NCI-H510A treated with DMSO at 0.1 percent for 48 hours (cell line): ENCODE data around the gene KRT82.

Experiments used
- DNase-seq: peaks from one replicate; lab custom pipeline; 2025; lab: John Stamatoyannopoulos, UW

KRT82 gene

GRCh38 chr12:52435659-52435999, 29.5 kb upstream of the KRT82 start:
- no peak for DNase-seq

- DNase-seq: no peak
Measured at GRCh38 chr12:52434760-52435530, 28.8 kb upstream of the KRT82 start.

- no peak for DNase-seq
Measured at GRCh38 chr12:52434081-52434733, 28.1 kb upstream of the KRT82 start, which contains the start of gene KRT75. KRT75 (minus strand) TSS chr12:52434371; CDS start chr12:52434304, 67 bp downstream.

DNA sequence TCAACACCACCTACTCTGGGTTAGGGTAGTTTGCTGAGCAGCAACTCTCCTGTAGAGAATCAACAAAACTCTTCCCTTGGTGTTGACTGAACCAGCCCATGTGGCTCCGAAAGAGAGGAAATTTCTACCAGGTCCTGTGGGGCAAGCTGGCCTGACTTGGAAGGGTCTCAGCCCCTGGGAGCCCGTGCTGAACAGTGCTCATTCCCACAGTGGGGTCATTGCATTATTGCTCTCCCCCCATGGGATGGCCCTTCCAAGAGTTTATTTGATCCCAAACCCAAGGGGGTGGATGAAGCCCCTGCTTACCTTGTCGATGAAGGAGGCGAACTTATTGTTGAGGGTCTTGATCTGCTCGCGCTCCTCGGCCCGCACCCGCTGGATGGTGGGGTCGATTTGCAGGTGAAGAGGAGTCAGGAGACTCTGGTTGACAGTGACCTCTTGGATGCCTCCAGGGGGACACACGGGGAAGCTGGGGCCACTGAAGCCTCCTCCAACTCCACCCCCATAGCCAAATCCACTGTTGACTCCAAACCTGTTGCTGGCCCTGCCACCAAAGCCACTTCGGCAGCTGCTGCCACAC, 27.5 kb upstream of the KRT82 start:
- no peak for DNase-seq

DNA sequence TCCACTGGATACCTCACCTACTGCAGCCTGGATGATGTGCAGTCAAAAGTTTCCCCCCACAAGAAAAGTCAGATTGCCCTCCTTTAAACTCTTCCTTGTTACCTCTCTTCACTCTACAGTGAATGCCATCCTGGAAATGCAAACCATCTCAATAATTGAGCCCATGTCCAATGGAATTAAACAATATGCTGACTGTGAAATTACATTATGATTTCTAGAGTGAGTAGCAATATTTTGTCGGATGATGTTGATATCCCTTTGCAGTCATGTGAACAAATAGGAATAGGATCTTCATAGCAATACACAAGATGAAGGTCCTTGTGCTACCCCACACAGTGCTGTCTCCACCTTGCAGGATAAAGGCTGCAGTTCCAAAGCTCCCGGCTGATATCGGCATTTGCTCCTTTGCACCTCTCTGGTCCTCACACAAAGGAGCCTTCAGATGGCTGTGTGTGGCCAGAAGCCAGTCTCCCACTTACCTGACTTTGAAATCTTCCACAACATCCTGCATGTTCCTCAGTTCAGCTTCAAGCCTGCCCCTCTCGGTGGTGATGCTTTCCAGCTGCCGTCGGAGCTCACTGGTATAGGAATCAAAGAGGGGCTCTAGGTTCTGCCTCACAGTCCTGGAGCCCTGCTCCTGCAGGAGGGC, 26.5 kb upstream of the KRT82 start:
- DNase-seq: no peak

- DNase-seq: no peak
Measured at GRCh38 chr12:52428121-52428520, 22.0 kb upstream of the KRT82 start.

DNA sequence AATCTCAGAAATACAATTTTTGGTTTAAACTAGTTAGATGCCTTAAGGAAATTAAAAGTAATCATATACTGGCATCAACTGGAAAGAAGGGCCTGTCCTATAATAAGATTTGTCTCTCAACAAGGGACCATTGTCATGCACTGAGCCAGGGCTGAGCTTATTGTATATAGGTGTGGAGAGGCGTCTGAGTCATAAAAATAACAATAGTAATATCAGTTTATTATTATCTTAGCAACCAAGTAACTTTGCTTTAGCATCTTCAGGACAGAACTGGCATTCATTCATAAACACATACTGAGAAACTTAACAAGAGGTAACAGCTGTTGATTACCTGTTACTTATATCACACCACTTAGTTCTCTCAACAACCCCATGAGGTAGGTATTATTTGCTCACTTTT, 20.9 kb upstream of the KRT82 start:
- no peak for DNase-seq

DNA sequence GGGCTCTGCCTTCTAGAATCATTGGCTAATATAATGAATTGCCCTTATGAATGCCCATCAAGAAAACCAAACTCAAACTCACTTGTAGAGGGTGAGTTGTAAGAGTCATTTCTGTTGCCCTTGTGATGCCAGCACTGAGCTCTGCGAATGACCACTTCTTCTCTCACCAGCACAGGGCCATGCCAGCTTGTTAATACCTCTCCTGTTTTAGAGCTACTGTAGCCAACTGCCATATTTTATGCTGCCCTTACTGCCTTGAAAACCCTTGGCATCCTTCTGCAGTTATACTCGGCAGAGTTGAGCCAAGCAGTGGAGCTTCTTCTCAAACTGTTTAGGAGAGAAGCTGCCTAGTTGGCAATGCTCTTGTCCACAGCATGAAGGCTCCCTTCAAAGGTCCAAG, 19.9 kb upstream of the KRT82 start:
- DNase-seq: no peak

- DNase-seq: no peak
Measured at GRCh38 chr12:52425466-52425865, 19.3 kb upstream of the KRT82 start.

DNA sequence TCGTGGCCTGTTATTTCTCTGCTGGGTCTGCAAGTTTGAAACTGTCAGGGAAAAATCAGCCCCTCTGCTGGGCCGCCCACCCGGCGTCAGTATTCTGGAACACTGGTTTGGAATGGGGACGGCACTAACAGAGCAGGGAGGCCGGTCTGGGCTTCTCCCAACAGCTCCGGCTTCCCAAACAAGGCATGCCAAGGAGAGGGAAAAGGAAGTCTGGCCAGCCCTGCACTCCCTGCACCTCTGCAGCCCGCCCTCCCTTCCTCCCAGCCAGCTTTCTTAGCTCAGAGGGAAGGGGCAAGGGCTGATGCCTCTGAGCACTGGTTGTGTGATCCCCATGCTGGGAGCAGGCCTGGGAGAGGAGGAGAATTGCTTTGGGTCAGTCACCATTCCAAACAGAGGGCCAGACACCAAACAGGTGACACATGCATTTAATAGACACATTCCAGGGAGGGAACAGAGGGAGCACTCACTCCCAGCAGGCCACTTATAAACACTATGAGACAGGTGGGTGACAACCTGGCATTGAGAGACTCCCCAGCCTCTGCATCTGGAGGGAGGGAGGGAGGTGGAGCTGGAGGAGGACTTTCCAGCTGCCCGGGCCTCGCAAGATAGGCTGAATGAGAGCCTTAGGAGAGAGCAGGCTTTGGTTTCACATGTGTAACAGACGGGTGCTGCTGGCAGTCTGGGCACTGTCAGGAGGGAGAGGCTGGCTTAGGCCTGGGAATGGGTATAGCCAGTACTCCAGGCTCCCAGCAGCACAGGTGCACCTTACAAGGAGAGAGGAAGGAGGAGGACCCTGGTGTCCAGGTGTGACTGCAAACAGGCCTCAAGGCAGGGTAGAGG, 17.7 kb upstream of the KRT82 start:
- DNase-seq: peak; percentile 37

DNA sequence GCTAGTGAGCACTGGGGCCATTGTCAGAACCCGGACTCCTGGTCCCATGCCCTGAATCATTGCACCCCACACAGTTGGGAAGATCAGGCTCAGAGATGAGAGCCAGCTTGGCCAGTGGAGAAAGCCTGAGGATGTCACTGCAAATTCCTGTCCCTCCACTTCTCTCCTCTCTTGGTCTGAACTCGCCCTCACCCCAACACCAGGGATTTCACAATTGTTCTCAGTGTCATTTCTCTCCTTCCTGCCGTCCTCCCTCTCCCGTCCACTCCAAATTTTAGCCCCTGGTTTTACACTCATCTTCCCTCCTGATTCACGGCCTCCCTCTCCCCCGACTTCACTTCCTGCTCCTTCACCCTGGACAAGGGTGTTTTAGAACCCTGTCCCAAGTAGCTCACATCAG, 16.9 kb upstream of the KRT82 start:
- DNase-seq: no peak

- DNase-seq: no peak
Measured at GRCh38 chr12:52419656-52420055, 13.5 kb upstream of the KRT82 start.

GRCh38 chr12:52418576-52419110, 12.5 kb upstream of the KRT82 start:
- no peak for DNase-seq

DNA sequence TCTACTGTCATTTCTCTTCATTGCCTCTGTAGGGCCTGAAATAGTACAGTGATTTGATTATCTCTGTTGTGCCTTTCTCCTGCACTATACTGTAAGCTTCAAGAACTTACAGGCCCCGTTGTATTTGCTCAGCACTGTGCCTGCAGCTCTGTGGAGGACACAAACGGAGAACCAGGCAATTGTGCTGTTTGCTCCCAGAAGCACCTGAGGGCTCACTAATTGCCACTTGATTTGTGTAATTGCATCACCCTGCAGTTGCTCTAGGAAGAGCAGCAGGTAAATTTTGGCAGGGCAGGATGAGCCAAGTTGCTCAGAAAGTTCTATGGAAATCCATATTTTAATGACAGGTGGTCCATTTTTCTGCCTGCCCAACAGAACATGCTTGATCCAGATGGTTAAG, 11.6 kb upstream of the KRT82 start:
- peak; percentile 73 for DNase-seq

GRCh38 chr12:52416795-52417194, 10.7 kb upstream of the KRT82 start:
- no peak for DNase-seq

DNA sequence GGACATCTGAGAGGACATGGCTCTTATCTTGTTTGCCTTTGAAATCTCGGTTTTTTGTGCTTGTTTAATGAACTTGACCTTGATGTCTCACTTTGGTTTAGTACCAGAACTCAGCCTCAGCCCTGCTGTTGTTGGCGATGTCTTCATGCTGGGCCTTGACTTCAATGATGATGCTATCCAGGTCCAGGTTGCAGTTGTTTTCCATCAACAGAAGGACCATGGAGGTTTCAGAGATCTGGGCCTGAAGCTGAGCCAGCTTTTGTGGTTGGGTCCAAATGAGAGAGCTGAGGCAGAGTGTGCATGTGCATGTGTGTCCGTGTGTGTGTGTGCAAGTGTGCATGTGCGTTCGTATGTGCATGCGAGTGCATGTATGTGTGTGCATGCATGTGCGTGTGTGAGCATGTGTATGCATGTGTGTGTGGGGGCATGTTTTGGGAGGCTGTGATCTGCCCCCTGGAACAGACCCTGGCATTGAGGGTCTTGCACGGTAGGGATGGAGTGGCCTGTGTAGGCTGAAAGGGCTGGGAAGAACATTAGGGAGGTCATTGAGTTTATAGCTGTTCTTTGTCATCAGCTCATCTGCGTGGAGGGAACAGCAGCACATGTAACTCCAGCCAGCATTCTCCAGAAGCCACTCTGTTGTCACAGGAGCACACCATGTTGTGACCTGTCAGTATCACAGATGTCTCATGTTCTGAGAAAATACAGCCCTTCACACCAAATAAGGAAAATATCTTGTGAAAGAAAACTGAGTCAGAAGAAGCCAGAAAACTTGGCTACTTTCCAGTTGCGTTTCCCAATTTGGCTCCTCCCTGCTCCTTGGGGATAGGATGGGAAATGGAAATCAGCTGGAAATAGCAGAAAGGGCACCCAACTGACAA, 10.0 kb upstream of the KRT82 start:
- DNase-seq: no peak

DNA sequence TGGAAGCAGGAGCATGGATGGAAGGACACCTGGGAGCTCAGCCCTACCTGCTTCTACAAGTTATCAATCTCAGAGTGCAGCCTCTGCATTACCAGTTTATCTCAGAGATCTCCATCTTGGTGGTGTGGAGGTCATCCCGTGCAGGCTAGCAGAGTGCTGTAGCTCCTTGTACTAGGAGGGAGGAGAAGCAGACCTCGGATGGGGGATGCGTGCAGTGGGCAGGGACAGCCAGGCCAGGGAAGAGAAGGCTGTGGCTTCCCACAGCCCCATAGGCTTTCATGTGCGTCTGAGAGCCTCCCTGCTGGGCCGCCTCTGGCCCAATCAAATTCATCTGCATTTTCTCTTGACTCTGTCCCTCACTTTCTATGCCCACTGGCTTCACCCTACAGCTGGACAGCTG, 8.8 kb upstream of the KRT82 start:
- DNase-seq: no peak

GRCh38 chr12:52413782-52414345, 7.7 kb upstream of the KRT82 start:
- DNase-seq: no peak

- no peak for DNase-seq
Measured at GRCh38 chr12:52413202-52413601, 7.1 kb upstream of the KRT82 start.

GRCh38 chr12:52411815-52412214, 5.7 kb upstream of the KRT82 start:
- DNase-seq: no peak
